Activated CD4-positive, alpha-beta T cell treated with anti-CD3 and anti-CD28 coated beads, Interleukin-2, amount 10 ng/mL, durations not matched to agents 7 days and 5 days (primary cell): ENCODE data around the gene PSRC1. TPM values are rescaled to one million over a fixed set of nuclear protein-coding genes. Genes with fewer than 3 reads are reported as not detected.

Experiments
- CTCF ChIA-PET: fragments of 350-600 bp; sonication (Branson Sonifier 250); formaldehyde crosslinking; loops from one replicate; lab custom pipeline; 2021; ENCODE audit warnings: antibody characterized with exemption; lab: Charles Lee
- POLR2A ChIA-PET: fragments of 350-600 bp; sonication (Branson Sonifier 250); formaldehyde crosslinking; loops from one replicate; lab custom pipeline; 2021; ENCODE audit warnings: antibody characterized with exemption; lab: Charles Lee
- DNase-seq: peaks from one replicate; pipeline ENCODE4 v3.0.0-alpha.2; 2020
- H3K27ac Mint-ChIP-seq: one replicate; pipeline ENCODE4 v1.8.0; 2021; ENCODE audit warnings: mild to moderate bottlenecking, moderate library complexity, mixed read lengths
- H3K27me3 Mint-ChIP-seq: one replicate; pipeline ENCODE4 v1.8.0; 2021; ENCODE audit warnings: mixed read lengths
- H3K36me3 Mint-ChIP-seq: one replicate; pipeline ENCODE4 v1.8.0; 2021; ENCODE audit warnings: low read depth, mixed read lengths
- H3K4me1 Mint-ChIP-seq: one replicate; pipeline ENCODE4 v1.8.0; 2021; ENCODE audit warnings: mixed read lengths
- H3K4me3 Mint-ChIP-seq: one replicate; pipeline ENCODE4 v1.8.0; 2021; ENCODE audit warnings: mild to moderate bottlenecking, moderate library complexity, mixed read lengths
- H3K9me3 Mint-ChIP-seq: one replicate; pipeline ENCODE4 v1.8.0; 2021; ENCODE audit warnings: mixed read lengths
- total RNA-seq, 2 experiments: library from RNA; stranded (reverse); gene quantifications; one replicate each; pipeline ENCODE4 v1.2.3, GENCODE V29; 2021

The PSRC1 gene
- total RNA-seq, 2 experiments from 2014 or later: 32.7 to 34.5 TPM

DNA sequence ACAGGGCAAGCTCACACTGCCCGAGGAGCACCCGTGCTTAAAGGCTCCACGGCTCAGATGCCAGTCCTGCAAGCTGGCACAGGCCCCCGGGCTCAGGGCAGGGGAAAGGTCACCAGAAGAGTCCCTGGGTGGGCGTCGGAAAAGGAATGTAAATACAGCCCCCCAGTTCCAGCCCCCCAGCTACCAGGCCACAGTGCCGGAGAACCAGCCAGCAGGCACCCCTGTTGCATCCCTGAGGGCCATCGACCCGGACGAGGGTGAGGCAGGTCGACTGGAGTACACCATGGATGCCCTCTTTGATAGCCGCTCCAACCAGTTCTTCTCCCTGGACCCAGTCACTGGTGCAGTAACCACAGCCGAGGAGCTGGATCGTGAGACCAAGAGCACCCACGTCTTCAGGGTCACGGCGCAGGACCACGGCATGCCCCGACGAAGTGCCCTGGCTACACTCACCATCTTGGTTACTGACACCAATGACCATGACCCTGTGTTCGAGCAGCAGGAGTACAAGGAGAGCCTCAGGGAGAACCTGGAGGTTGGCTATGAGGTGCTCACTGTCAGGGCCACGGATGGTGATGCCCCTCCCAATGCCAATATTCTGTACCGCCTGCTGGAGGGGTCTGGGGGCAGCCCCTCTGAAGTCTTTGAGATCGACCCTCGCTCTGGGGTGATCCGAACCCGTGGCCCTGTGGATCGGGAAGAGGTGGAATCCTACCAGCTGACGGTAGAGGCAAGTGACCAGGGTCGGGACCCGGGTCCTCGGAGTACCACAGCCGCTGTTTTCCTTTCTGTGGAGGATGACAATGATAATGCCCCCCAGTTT is 32.3 kb downstream of the PSRC1 start:
- Mint-ChIP-seq H3K27me3 (peaks cover 6% of the 10 kb centered on the region), H3K36me3 (no peaks in the 10 kb centered on the region), H3K4me3 (peak overlapping the region; percentile 62), H3K27ac (no peak overlapping the region), H3K4me1 (peaks cover 4% of the 10 kb centered on the region), H3K9me3 (no peaks in the 10 kb centered on the region)
- POLR2A ChIA-PET: no interaction called here
- no peak for DNase-seq
- CTCF ChIA-PET: interaction anchor here (0.6 to 2.2 kb wide), 7 partner anchors 11 to 252 kb away, joined by 3 to 10 read pairs (median 4); partner anchors contain the start of genes PSRC1 and SORT1

GRCh38 chr1:109249654-109250401 is 33.1 kb downstream of the PSRC1 start:
- Mint-ChIP-seq H3K36me3 (no peaks in the 10 kb centered on the region), H3K9me3 (no peaks in the 10 kb centered on the region), H3K4me1 (peaks cover 4% of the 10 kb centered on the region), H3K4me3 (peak overlapping the region; percentile 62), H3K27ac (no peak overlapping the region), H3K27me3 (peaks cover 7% of the 10 kb centered on the region)
- DNase-seq: no peak
- ChIA-PET POLR2A (no interaction called here), CTCF (interaction anchor here (1.0 to 1.7 kb wide), 6 partner anchors 11 to 282 kb away, joined by 3 to 4 read pairs (median 4); partner anchors contain the start of genes PSRC1 and SORT1)

- ChIA-PET CTCF (interaction anchor here (1.2 to 2.0 kb wide), 5 partner anchors 13 to 283 kb away, joined by 3 to 7 read pairs (median 4); partner anchors contain the start of genes PSRC1 and SORT1), POLR2A (no interaction called here)
- Mint-ChIP-seq H3K4me1 (peaks cover 4% of the 10 kb centered on the region), H3K4me3 (peak within 1 kb of the TSS; percentile 63), H3K27ac (peak within 1 kb of the TSS; percentile 31), H3K36me3 (no peaks in the 10 kb centered on the region), H3K9me3 (no peaks in the 10 kb centered on the region), H3K27me3 (peaks cover 12% of the 10 kb centered on the region)
- DNase-seq: peak; percentile 69
Observed at GRCh38 chr1:109248797-109249629, 33.9 kb downstream of the PSRC1 start, which contains the start of gene CELSR2. TSS of gene CELSR2 (plus strand) at chr1:109249539. CDS start at chr1:109250080, 541 bp downstream.

- no peak overlapping the region for H3K27ac Mint-ChIP-seq
- peaks cover 12% of the 10 kb centered on the region for H3K27me3 Mint-ChIP-seq
- peaks cover 4% of the 10 kb centered on the region for H3K4me1 Mint-ChIP-seq
- ChIA-PET POLR2A (no interaction called here), CTCF (interaction anchor here (2.0 kb wide), 1 partner anchor 12 kb away, joined by 7 read pairs; no protein-coding TSS in a partner anchor)
- no peak overlapping the region for H3K4me3 Mint-ChIP-seq
- H3K9me3 Mint-ChIP-seq: no peaks in the 10 kb centered on the region
- H3K36me3 Mint-ChIP-seq: no peaks in the 10 kb centered on the region
- no peak for DNase-seq
Observed at GRCh38 chr1:109248444-109248796, 34.5 kb downstream of the PSRC1 start.

DNA sequence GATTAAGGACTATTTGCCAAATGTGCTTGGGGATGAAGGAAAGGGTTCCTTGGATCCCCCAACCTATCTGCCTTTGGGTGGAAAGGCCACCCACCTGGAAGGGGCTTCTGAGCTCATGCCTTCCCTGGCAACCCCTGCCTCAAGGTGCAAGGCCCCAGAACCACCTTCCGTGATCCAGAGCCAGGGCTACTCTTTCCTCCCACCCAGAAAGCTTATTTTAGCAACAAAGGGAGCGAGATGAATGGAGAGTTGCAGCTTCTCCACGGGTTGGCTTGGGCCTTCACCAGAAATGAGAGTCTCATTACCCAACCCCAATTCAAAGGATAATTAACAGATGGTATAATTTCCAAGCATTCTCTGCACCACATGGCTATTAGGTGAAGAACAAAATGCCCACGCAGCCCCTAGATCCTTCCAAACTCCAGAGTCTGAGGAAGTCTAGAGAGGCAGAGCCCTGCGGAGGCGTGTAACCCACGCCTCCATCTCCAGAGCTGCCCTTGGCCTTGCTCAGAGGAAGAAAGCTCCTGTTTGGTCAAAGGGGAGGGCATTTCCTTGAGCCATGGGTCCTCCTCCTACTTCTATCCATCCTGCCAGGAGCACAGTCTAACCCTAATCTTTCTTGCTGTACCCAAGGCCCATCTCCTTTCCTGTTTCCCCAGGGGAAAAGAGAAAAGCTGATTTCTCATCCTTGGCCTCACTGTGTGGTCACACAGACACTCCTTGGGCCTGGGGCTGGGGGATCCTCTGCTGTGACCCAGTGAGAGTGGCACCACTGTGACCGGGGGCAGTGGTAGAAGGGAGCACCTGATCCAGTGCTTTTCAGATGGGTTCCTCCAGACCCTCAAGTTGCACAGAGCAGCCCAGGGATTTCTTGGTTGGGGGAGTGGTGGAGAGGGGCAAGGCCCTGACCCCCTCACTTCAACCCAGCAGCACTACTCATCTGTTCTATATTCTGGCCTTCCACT is 35.3 kb downstream of the PSRC1 start:
- Mint-ChIP-seq H3K27me3 (peaks cover 14% of the 10 kb centered on the region), H3K9me3 (no peaks in the 10 kb centered on the region), H3K4me3 (peak overlapping the region; percentile 13), H3K4me1 (peaks cover 4% of the 10 kb centered on the region), H3K27ac (no peak overlapping the region), H3K36me3 (no peaks in the 10 kb centered on the region)
- no peak for DNase-seq
- ChIA-PET POLR2A (no interaction called here), CTCF (interaction anchor here (0.7 to 2.0 kb wide), 5 partner anchors 9 to 285 kb away, joined by 3 to 7 read pairs (median 3); no protein-coding TSS in a partner anchor)

- Mint-ChIP-seq H3K27me3 (peaks cover 27% of the 10 kb centered on the region), H3K36me3 (no peaks in the 10 kb centered on the region), H3K27ac (no peak overlapping the region)
Observed at GRCh38 chr1:109246141-109246551, 36.8 kb downstream of the PSRC1 start.

DNA sequence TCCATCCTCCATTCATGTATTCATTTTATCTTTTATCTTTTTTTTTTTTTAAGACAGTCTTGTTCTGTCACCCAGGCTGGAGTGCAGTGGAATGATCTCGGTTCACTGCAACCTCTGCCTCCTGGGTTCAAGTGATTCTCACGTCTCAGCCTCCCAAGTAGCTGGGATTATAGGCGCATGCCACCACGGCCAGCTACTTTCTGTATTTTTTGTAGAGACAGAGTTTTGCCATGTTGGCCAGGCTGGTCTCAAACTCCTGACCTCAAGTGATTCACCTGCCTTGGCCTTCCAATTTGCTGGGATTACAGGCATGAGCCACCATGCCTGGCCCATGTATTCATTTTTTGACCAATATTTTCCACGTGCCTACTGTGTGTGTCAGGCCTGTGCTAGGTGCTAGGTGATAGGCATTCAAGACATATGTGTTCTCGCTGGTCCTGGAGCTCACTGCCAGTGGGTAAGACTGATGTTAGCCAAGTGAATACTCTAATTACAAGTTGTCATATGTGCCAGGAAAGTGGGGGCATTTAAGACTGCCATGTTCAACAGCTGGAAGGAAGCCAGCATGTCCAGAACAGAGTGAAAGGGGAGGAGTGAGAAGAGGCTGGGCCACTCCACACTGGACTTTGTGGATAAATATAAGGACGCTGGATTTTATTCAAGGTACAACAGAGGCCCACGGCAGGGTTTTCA is 38.9 kb downstream of the PSRC1 start:
- DNase-seq: no peak

More at GRCh38 chr1:109246141-109246551, 36.8 kb downstream of the PSRC1 start:
- POLR2A ChIA-PET: no interaction called here
- CTCF ChIA-PET: interaction anchor here (1.0 to 1.3 kb wide), 3 partner anchors 8 to 286 kb away, joined by 3 to 4 read pairs (median 3); no protein-coding TSS in a partner anchor
- peaks cover 16% of the 10 kb centered on the region for H3K4me1 Mint-ChIP-seq
- no peak overlapping the region for H3K4me3 Mint-ChIP-seq
- H3K9me3 Mint-ChIP-seq: no peaks in the 10 kb centered on the region
- no peak for DNase-seq

GRCh38 chr1:109243221-109243620 is 39.7 kb downstream of the PSRC1 start:
- ChIA-PET POLR2A (no interaction called here), CTCF (interaction anchor here (0.7 to 1.2 kb wide), 5 partner anchors 14 to 638 kb away, joined by 3 to 4 read pairs (median 3); no protein-coding TSS in a partner anchor)
- Mint-ChIP-seq H3K27me3 (peaks cover 26% of the 10 kb centered on the region), H3K4me1 (peaks cover 13% of the 10 kb centered on the region), H3K36me3 (peaks cover 4% of the 10 kb centered on the region), H3K4me3 (no peak overlapping the region), H3K27ac (no peak overlapping the region), H3K9me3 (no peaks in the 10 kb centered on the region)
- no peak for DNase-seq

More for the DNA sequence above, 38.9 kb downstream of the PSRC1 start:
- CTCF ChIA-PET: interaction anchor here (0.8 to 1.2 kb wide), 4 partner anchors 11 to 289 kb away, joined by 3 to 4 read pairs (median 3); no protein-coding TSS in a partner anchor
- Mint-ChIP-seq H3K9me3 (no peaks in the 10 kb centered on the region), H3K27me3 (peaks cover 26% of the 10 kb centered on the region), H3K4me3 (no peak overlapping the region), H3K4me1 (peaks cover 13% of the 10 kb centered on the region), H3K36me3 (no peaks in the 10 kb centered on the region), H3K27ac (no peak overlapping the region)
- POLR2A ChIA-PET: interaction anchor here (0.6 kb wide), 1 partner anchor 425 kb away, joined by 3 read pairs; no protein-coding TSS in a partner anchor

- Mint-ChIP-seq H3K27me3 (peaks cover 26% of the 10 kb centered on the region), H3K4me1 (peaks cover 13% of the 10 kb centered on the region), H3K9me3 (no peaks in the 10 kb centered on the region), H3K36me3 (peaks cover 11% of the 10 kb centered on the region), H3K27ac (no peak overlapping the region), H3K4me3 (no peak overlapping the region)
- CTCF ChIA-PET: interaction anchor here (0.7 kb wide), 1 partner anchor 151 kb away, joined by 3 read pairs; no protein-coding TSS in a partner anchor
- POLR2A ChIA-PET: no interaction called here
- no peak for DNase-seq
Observed at GRCh38 chr1:109242387-109242786, 40.6 kb downstream of the PSRC1 start.

- CTCF ChIA-PET: interaction anchor here (0.6 kb wide), 1 partner anchor 243 kb away, joined by 4 read pairs; no protein-coding TSS in a partner anchor
- Mint-ChIP-seq H3K27me3 (peaks cover 26% of the 10 kb centered on the region), H3K9me3 (no peaks in the 10 kb centered on the region), H3K27ac (no peak overlapping the region), H3K36me3 (peaks cover 15% of the 10 kb centered on the region), H3K4me3 (no peak overlapping the region), H3K4me1 (peaks cover 13% of the 10 kb centered on the region)
- no peak for DNase-seq
- POLR2A ChIA-PET: no interaction called here
Observed at GRCh38 chr1:109241841-109242345, 41.1 kb downstream of the PSRC1 start.
